ENCODE results near the gene CLECL1.

DNA sequence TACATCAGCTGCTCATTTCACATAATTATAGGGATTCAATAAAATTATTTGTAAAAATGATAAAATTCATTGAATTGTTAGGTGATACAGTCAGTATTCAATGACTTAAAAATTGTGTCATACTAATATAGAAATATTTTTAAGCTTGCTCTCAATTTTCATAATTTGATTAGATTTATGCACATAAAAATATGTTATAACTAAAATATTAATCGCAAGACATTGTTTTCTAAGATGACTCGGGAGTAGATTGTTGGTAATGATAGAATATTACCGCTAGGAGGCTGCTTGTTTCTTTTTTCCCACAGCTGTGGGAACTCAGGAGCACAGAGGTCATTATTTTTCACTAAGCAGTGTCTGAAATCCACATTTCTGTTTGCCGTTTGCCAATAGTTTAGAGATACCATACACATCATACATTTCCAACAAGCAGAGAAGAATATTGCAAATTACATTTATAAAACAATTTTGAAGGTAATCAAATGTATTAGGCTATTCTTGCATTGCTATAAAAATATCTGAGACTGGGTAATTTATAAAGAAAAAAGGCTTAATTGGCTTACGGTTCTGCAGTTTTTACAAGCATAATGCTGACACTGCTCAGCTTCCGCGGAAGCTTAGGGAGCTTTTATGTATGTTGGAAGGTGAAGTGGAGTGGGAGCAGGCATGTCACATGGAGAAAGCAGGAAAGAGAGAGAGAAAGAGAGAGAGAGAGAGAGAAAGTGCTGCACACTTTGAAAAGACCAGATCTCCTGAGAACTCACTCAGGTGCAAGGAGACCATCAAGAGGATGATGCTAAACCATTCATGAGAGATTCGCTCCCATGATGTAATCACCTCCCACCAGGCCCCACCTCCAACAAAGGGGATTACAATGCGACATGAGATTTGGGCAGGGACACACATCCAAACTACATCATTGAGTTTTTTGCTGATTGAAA lies 18.6 kb upstream of the CLECL1 start:
- peak in 4 of 6 experiments; percentile 7 to 47 (median 34) for TF ChIP-seq CTCF (IDR thresholded peaks at IDR 0.05)
- no peak for TF ChIP-seq POLR2A (IDR thresholded peaks at IDR 0.05)
- no peak for TF ChIP-seq POLR2AphosphoS5 (IDR thresholded peaks at IDR 0.05)

Data from upper lobe of left lung (tissue), 4 donors.